Measurements from ENCODE around the gene MUSK. TPM values are rescaled to one million over a fixed set of nuclear protein-coding genes. Genes with fewer than 3 reads are reported as not detected.
"Not testable (repeated sequence)": the region's sequence is repeated elsewhere in the genome, so short reads cannot be mapped to it uniquely, and the experiment has no call there.

MUSK gene
- total RNA-seq, 2 donors from 2014 or later: 2.0 to 6.1 TPM

- Histone ChIP-seq H3K4me3 (peak overlapping the region; percentile 19 to 24), H3K27ac (peak overlapping the region in 1 of 2 donors; percentile 58), H3K36me3 (no peaks in the 10 kb centered on the region), H3K9me3 (no peaks in the 10 kb centered on the region), H3K27me3 (no peaks in the 10 kb centered on the region), H3K4me1 (no peaks in the 10 kb centered on the region)
- TF ChIP-seq CTCF (IDR thresholded peaks at IDR 0.05): no peak
- DNase-seq (ENCODE audit: low spot score): no peak
Measured at GRCh38 chr9:110669433-110669832, 842 bp downstream of the MUSK start.

GRCh38 chr9:110671849-110672248 is 3.3 kb downstream of the MUSK start:
- H3K27me3 ChIP-seq: no peaks in the 10 kb centered on the region
- TF ChIP-seq CTCF (IDR thresholded peaks at IDR 0.05): no peak
- no peaks in the 10 kb centered on the region for H3K36me3 ChIP-seq
- no peak overlapping the region for H3K4me3 ChIP-seq
- H3K9me3 ChIP-seq: no peaks in the 10 kb centered on the region
- H3K4me1 ChIP-seq: no peaks in the 10 kb centered on the region
- no peak overlapping the region for H3K27ac ChIP-seq
- DNase-seq (ENCODE audit: low spot score): no peak

- no peak for TF ChIP-seq CTCF (IDR thresholded peaks at IDR 0.05)
- H3K27ac ChIP-seq: no peak overlapping the region
- H3K4me1 ChIP-seq: no peaks in the 10 kb centered on the region
- no peaks in the 10 kb centered on the region for H3K36me3 ChIP-seq
- H3K27me3 ChIP-seq: no peaks in the 10 kb centered on the region
- no peak for DNase-seq (ENCODE audit: low spot score)
- no peak overlapping the region for H3K4me3 ChIP-seq
- no peaks in the 10 kb centered on the region for H3K9me3 ChIP-seq
Measured at GRCh38 chr9:110672873-110673510, 4.4 kb downstream of the MUSK start.

- no peaks in the 10 kb centered on the region for H3K4me1 ChIP-seq
- no peaks in the 10 kb centered on the region for H3K36me3 ChIP-seq
- no peak for DNase-seq (ENCODE audit: low spot score)
- no peaks in the 10 kb centered on the region for H3K27me3 ChIP-seq
- no peak overlapping the region for H3K4me3 ChIP-seq
- H3K9me3 ChIP-seq: no peaks in the 10 kb centered on the region
- no peak for TF ChIP-seq CTCF (IDR thresholded peaks at IDR 0.05)
- H3K27ac ChIP-seq: no peak overlapping the region
Measured at GRCh38 chr9:110687497-110687896, 18.9 kb downstream of the MUSK start.

GRCh38 chr9:110688329-110688728 is 19.7 kb downstream of the MUSK start:
- Histone ChIP-seq H3K27me3 (no peaks in the 10 kb centered on the region), H3K4me3 (no peak overlapping the region), H3K27ac (no peak overlapping the region), H3K9me3 (no peaks in the 10 kb centered on the region), H3K4me1 (no peaks in the 10 kb centered on the region), H3K36me3 (no peaks in the 10 kb centered on the region)
- no peak for DNase-seq (ENCODE audit: low spot score)
- no peak for TF ChIP-seq CTCF (IDR thresholded peaks at IDR 0.05)

- H3K4me1 ChIP-seq: no peaks in the 10 kb centered on the region
- DNase-seq (ENCODE audit: low spot score): no peak
- no peak overlapping the region for H3K4me3 ChIP-seq
- no peaks in the 10 kb centered on the region for H3K36me3 ChIP-seq
- H3K27ac ChIP-seq: no peak overlapping the region
- no peak for TF ChIP-seq CTCF (IDR thresholded peaks at IDR 0.05)
- no peaks in the 10 kb centered on the region for H3K27me3 ChIP-seq
- no peaks in the 10 kb centered on the region for H3K9me3 ChIP-seq
Measured at GRCh38 chr9:110691002-110691549, 22.5 kb downstream of the MUSK start.

GRCh38 chr9:110695846-110696245 is 27.3 kb downstream of the MUSK start:
- not testable (repeated sequence) for H3K36me3 ChIP-seq; H3K9me3 ChIP-seq; DNase-seq (ENCODE audit: low spot score)

More at GRCh38 chr9:110695846-110696245, 27.3 kb downstream of the MUSK start:
- not testable (repeated sequence) for H3K4me1 ChIP-seq, H3K4me3 ChIP-seq, H3K27ac ChIP-seq, H3K27me3 ChIP-seq

All from right atrium auricular region (tissue), 2 donors.